ENCODE data around the gene MADCAM1. TPM values are rescaled to one million over a fixed set of nuclear protein-coding genes. Genes with fewer than 3 reads are reported as not detected.

The MADCAM1 gene
- total RNA-seq, 1 experiment from 2014 or later: 0.47 TPM

GRCh38 chr19:491146-491741, 5.0 kb upstream of the MADCAM1 start:
- H3K4me1 Mint-ChIP-seq (ENCODE audit: insufficient read depth, unreplicated experiment): no peaks in the 10 kb centered on the region
- BruUV-seq (replicated peaks): no TSS peak
- no peak overlapping the region for H3K4me3 Mint-ChIP-seq (ENCODE audit: unreplicated experiment)
- H3K36me3 Mint-ChIP-seq (ENCODE audit: insufficient read depth, unreplicated experiment): peaks cover 5% of the 10 kb centered on the region
- no peak overlapping the region for H3K27ac Mint-ChIP-seq (ENCODE audit: low read depth, unreplicated experiment)
- DNase-seq (ENCODE audit: unreplicated experiment): no peak
- H3K9me3 Mint-ChIP-seq (ENCODE audit: unreplicated experiment): peaks cover 9% of the 10 kb centered on the region
- intact Hi-C loops (cut with micrococcal nuclease): no loop called here
- H3K27me3 Mint-ChIP-seq (ENCODE audit: insufficient read depth, unreplicated experiment): no peaks in the 10 kb centered on the region
- CTCF ChIA-PET: interaction anchor here (0.6 kb wide), 1 partner anchor 486 kb away, joined by 3 read pairs; no protein-coding TSS in a partner anchor
- POLR2A ChIA-PET: interaction anchor here (1.2 kb wide), 1 partner anchor 80 kb away, joined by 5 read pairs; no protein-coding TSS in a partner anchor
- no peak for TF ChIP-seq CTCF (IDR thresholded peaks at IDR 0.05; ENCODE audit: unreplicated experiment)

- peaks cover 9% of the 10 kb centered on the region for H3K9me3 Mint-ChIP-seq (ENCODE audit: unreplicated experiment)
- ChIA-PET CTCF (no interaction called here), POLR2A (interaction anchor here (1.0 kb wide), 1 partner anchor 14 kb away, joined by 3 read pairs; no protein-coding TSS in a partner anchor)
- H3K27ac Mint-ChIP-seq (ENCODE audit: low read depth, unreplicated experiment): no peak overlapping the region
- intact Hi-C loops (cut with micrococcal nuclease): no loop called here
- H3K4me1 Mint-ChIP-seq (ENCODE audit: insufficient read depth, unreplicated experiment): no peaks in the 10 kb centered on the region
- H3K4me3 Mint-ChIP-seq (ENCODE audit: unreplicated experiment): no peak overlapping the region
- H3K27me3 Mint-ChIP-seq (ENCODE audit: insufficient read depth, unreplicated experiment): no peaks in the 10 kb centered on the region
- no TSS peak for BruUV-seq (replicated peaks)
- TF ChIP-seq CTCF (IDR thresholded peaks at IDR 0.05; ENCODE audit: unreplicated experiment): no peak
- no peak for DNase-seq (ENCODE audit: unreplicated experiment)
- H3K36me3 Mint-ChIP-seq (ENCODE audit: insufficient read depth, unreplicated experiment): peaks cover 5% of the 10 kb centered on the region
These were observed 4.2 kb upstream of the MADCAM1 start for GRCh38 chr19:492091-492531.

- POLR2A ChIA-PET: no interaction called here
- TF ChIP-seq CTCF (IDR thresholded peaks at IDR 0.05; ENCODE audit: unreplicated experiment): no peak
- intact Hi-C loops (cut with micrococcal nuclease): no loop called here
- Mint-ChIP-seq H3K4me1 (ENCODE audit: insufficient read depth, unreplicated experiment) (no peaks in the 10 kb centered on the region), H3K27ac (ENCODE audit: low read depth, unreplicated experiment) (no peak overlapping the region), H3K27me3 (ENCODE audit: insufficient read depth, unreplicated experiment) (peaks cover 9% of the 10 kb centered on the region), H3K36me3 (ENCODE audit: insufficient read depth, unreplicated experiment) (peaks cover 10% of the 10 kb centered on the region), H3K4me3 (ENCODE audit: unreplicated experiment) (no peak overlapping the region), H3K9me3 (ENCODE audit: unreplicated experiment) (peaks cover 9% of the 10 kb centered on the region)
- no peak for DNase-seq (ENCODE audit: unreplicated experiment)
- CTCF ChIA-PET: no interaction called here
- no TSS peak for BruUV-seq (replicated peaks)
These were observed 2.7 kb upstream of the MADCAM1 start for GRCh38 chr19:493391-494170.
